Transverse colon (tissue), 3 donors: Measurements from ENCODE around the gene YWHAG.
"Not testable (repeated sequence)": the region's sequence is repeated elsewhere in the genome, so short reads cannot be mapped to it uniquely, and the experiment has no call there.

ENCODE experiments used
- CTCF ChIP-seq, 5 experiments: fragments of 200-600 bp in 3 of 5; fragments of 450-650 bp in 2 of 5; sonication (generic) in 3 of 5; IDR thresholded peaks; 1 replicate in 2 of 5; 2 replicates in 3 of 5; pipeline ENCODE4 v1.5.1; 2016 to 2017; ENCODE audit warnings: antibody characterized with exemption in 5 of 5, inconsistent platforms in 3 of 5, mild to moderate bottlenecking in 2 of 5, moderate library complexity in 1 of 5
- EP300 ChIP-seq: sonication (generic); formaldehyde crosslinking; IDR thresholded peaks from one replicate; pipeline ENCODE4 v1.6.1; 2017; ENCODE audit warnings: antibody characterized with exemption, low read depth
- POLR2A ChIP-seq: fragments of 450-650 bp; IDR thresholded peaks from one replicate; pipeline ENCODE4 v1.6.1; 2016; ENCODE audit warnings: antibody characterized with exemption, mild to moderate bottlenecking, moderate library complexity

GRCh38 chr7:76335417-76335816 is 23.4 kb downstream of the YWHAG start:
- not testable (repeated sequence) for TF ChIP-seq CTCF (IDR thresholded peaks at IDR 0.05); EP300; POLR2A
